ENCODE measurements around the gene DOCK3.
"Not testable (repeated sequence)": the region's sequence is repeated elsewhere in the genome, so short reads cannot be mapped to it uniquely, and the experiment has no call there.

The DOCK3 gene

GRCh38 chr3:51004235-51004634, 329.5 kb downstream of the DOCK3 start:
- DNase-seq: no peak

- DNase-seq: no peak
These were observed 349.4 kb downstream of the DOCK3 start for GRCh38 chr3:51024121-51024520.

GRCh38 chr3:51024765-51025632, 350.3 kb downstream of the DOCK3 start:
- DNase-seq: peak; percentile 52

- no peak for DNase-seq
These were observed 356.9 kb downstream of the DOCK3 start for GRCh38 chr3:51031666-51032065.

GRCh38 chr3:51035630-51036029, 360.9 kb downstream of the DOCK3 start:
- no peak for DNase-seq

GRCh38 chr3:51044982-51045381, 370.3 kb downstream of the DOCK3 start:
- DNase-seq: no peak

- no peak for DNase-seq
These were observed 377.8 kb downstream of the DOCK3 start for GRCh38 chr3:51052562-51052961.

- DNase-seq: no peak
These were observed 382.4 kb downstream of the DOCK3 start for GRCh38 chr3:51057121-51057520.

GRCh38 chr3:51063053-51063452, 388.3 kb downstream of the DOCK3 start:
- no peak for DNase-seq

GRCh38 chr3:51075221-51075775, 400.6 kb downstream of the DOCK3 start:
- DNase-seq: no peak

- no peak for DNase-seq
These were observed 407.6 kb downstream of the DOCK3 start for GRCh38 chr3:51082363-51082762.

- DNase-seq: no peak
These were observed 408.8 kb downstream of the DOCK3 start for GRCh38 chr3:51083490-51083889.

GRCh38 chr3:51092141-51092540, 417.4 kb downstream of the DOCK3 start:
- not testable (repeated sequence) for DNase-seq

- not testable (repeated sequence) for DNase-seq
These were observed 420.1 kb downstream of the DOCK3 start for GRCh38 chr3:51094838-51095237.

- no peak for DNase-seq
These were observed 425.2 kb downstream of the DOCK3 start for GRCh38 chr3:51099794-51100535.

GRCh38 chr3:51100536-51100851, 425.8 kb downstream of the DOCK3 start:
- DNase-seq: no peak

GRCh38 chr3:51102396-51102795, 427.7 kb downstream of the DOCK3 start:
- DNase-seq: no peak

GRCh38 chr3:51106242-51106876, 431.6 kb downstream of the DOCK3 start:
- no peak for DNase-seq

- DNase-seq: no peak
These were observed 435.9 kb downstream of the DOCK3 start for GRCh38 chr3:51110586-51110985.

GRCh38 chr3:51122944-51123343, 448.2 kb downstream of the DOCK3 start:
- no peak for DNase-seq

GRCh38 chr3:51123531-51123930, 448.8 kb downstream of the DOCK3 start:
- DNase-seq: no peak

GRCh38 chr3:51131607-51132006, 456.9 kb downstream of the DOCK3 start:
- not testable (repeated sequence) for DNase-seq

GRCh38 chr3:51137715-51138114, 463.0 kb downstream of the DOCK3 start:
- no peak for DNase-seq

- DNase-seq: no peak
These were observed 464.9 kb downstream of the DOCK3 start for GRCh38 chr3:51139616-51140015.

Data from stimulated activated CD4-positive, alpha-beta T cell treated with anti-CD3 and anti-CD28 coated beads, Interleukin-4, amount 100 ng/mL, for 1 hour (primary cell).